CD14-positive monocyte (primary cell): ENCODE data around the gene TMEM42. TPM values are rescaled to one million over a fixed set of nuclear protein-coding genes. Genes with fewer than 3 reads are reported as not detected.

ENCODE experiments used
- DNase-seq, 3 donors: peaks; one replicate each; pipeline ENCODE4 v3.0.0-alpha.2; 2011 to 2022
- H2AFZ ChIP-seq: 2 replicates; pipeline ENCODE4 v1.6.0; 2012; ENCODE audit warnings: mild to moderate bottlenecking, low read depth, low read length, inconsistent platforms; ENCODE audit not compliant: insufficient read depth, poor library complexity, severe bottlenecking
- H3K27ac ChIP-seq, 2 donors: 1 replicate in 1 of 2; 2 replicates in 1 of 2; pipeline ENCODE4 v1.5.1; 2012 to 2013; ENCODE audit warnings: low read length in 2 of 2, control low read depth in 1 of 2, inconsistent platforms in 1 of 2, low read depth in 1 of 2, mild to moderate bottlenecking in 1 of 2
- H3K27me3 ChIP-seq, 2 donors: one replicate each; pipeline versions ENCODE4 v1.6.0 to v1.6.1; 2011 to 2013; ENCODE audit warnings: low read length in 2 of 2; ENCODE audit not compliant: control insufficient read depth in 2 of 2, insufficient read depth in 2 of 2
- H3K36me3 ChIP-seq, 2 donors: replicated peaks in 1 of 2; 1 replicate in 1 of 2; 2 replicates in 1 of 2; pipeline versions ENCODE4 v1.5.1 to v1.6.1; 2012 to 2013; ENCODE audit warnings: low read length in 2 of 2, control low read depth in 1 of 2, inconsistent platforms in 1 of 2, mild to moderate bottlenecking in 1 of 2; ENCODE audit not compliant: insufficient read depth in 2 of 2, control insufficient read depth in 1 of 2
- H3K4me1 ChIP-seq, 2 donors: 1 replicate in 1 of 2; 2 replicates in 1 of 2; pipeline versions ENCODE4 v1.5.1 to v1.6.1; 2012 to 2013; ENCODE audit warnings: low read length in 2 of 2, control low read depth in 1 of 2, inconsistent platforms in 1 of 2, mild to moderate bottlenecking in 1 of 2, moderate library complexity in 1 of 2; ENCODE audit not compliant: insufficient read depth in 2 of 2, control insufficient read depth in 1 of 2
- H3K4me2 ChIP-seq: replicated peaks from 2 replicates; pipeline ENCODE3; 2012; ENCODE audit warnings: low read length, moderate library complexity, mild to moderate bottlenecking; ENCODE audit not compliant: poor library complexity, severe bottlenecking; ENCODE audit errors: extremely low read depth
- H3K4me3 ChIP-seq, 3 experiments: fragments of 200-600 bp in 1 of 3; sonication (generic) in 1 of 3; replicated peaks in 1 of 3; 1 replicate in 2 of 3; 2 replicates in 1 of 3; pipeline ENCODE4 v1.5.1; 2011 to 2013; ENCODE audit warnings: low read length in 3 of 3, mild to moderate bottlenecking in 3 of 3, control low read depth in 2 of 3, low read depth in 2 of 3, inconsistent platforms in 1 of 3, moderate library complexity in 1 of 3
- H3K79me2 ChIP-seq: 2 replicates; pipeline ENCODE4 v1.6.0; 2012; ENCODE audit warnings: mild to moderate bottlenecking, control low read depth, inconsistent platforms, low read length, moderate library complexity; ENCODE audit not compliant: insufficient read depth
- H3K9ac ChIP-seq: 2 replicates; pipeline ENCODE4 v1.6.0; 2017; ENCODE audit warnings: low read length, mild to moderate bottlenecking; ENCODE audit not compliant: insufficient read depth, poor library complexity, severe bottlenecking
- H3K9me3 ChIP-seq, 2 donors: replicated peaks in 1 of 2; 1 replicate in 1 of 2; 2 replicates in 1 of 2; pipeline versions ENCODE4 v1.5.1 to v1.6.1; 2012 to 2013; ENCODE audit warnings: low read length in 2 of 2, control low read depth in 1 of 2; ENCODE audit not compliant: control insufficient read depth in 1 of 2, insufficient read depth in 1 of 2
- H4K20me1 ChIP-seq: 2 replicates; pipeline ENCODE4 v1.6.0; 2012; ENCODE audit warnings: mild to moderate bottlenecking, low read length, control low read depth, moderate library complexity; ENCODE audit not compliant: insufficient read depth
- H3K27ac Mint-ChIP-seq, 7 donors: one replicate each; pipeline ENCODE4 v1.8.0; 2020; ENCODE audit warnings: mild to moderate bottlenecking in 7 of 7, mixed read lengths in 7 of 7, moderate library complexity in 6 of 7, inconsistent platforms in 2 of 7
- H3K27me3 Mint-ChIP-seq, 3 donors: one replicate each; pipeline ENCODE4 v1.8.0; 2021 to 2022; ENCODE audit warnings: low read depth in 3 of 3, mild to moderate bottlenecking in 3 of 3, mixed read lengths in 3 of 3, moderate library complexity in 3 of 3, inconsistent platforms in 1 of 3
- H3K36me3 Mint-ChIP-seq, 2 donors: one replicate each; pipeline ENCODE4 v1.8.0; 2020; ENCODE audit warnings: mixed read lengths in 2 of 2, inconsistent platforms in 1 of 2, mild to moderate bottlenecking in 1 of 2
- H3K4me1 Mint-ChIP-seq: one replicate; pipeline ENCODE4 v1.8.0; 2020; ENCODE audit warnings: mild to moderate bottlenecking, mixed read lengths
- H3K4me3 Mint-ChIP-seq, 2 donors: one replicate each; pipeline ENCODE4 v1.8.0; 2020; ENCODE audit warnings: mild to moderate bottlenecking in 2 of 2, mixed read lengths in 2 of 2, moderate library complexity in 1 of 2
- H3K9me3 Mint-ChIP-seq, 7 donors: one replicate each; pipeline ENCODE4 v1.8.0; 2020 to 2022; ENCODE audit warnings: mixed read lengths in 7 of 7, mild to moderate bottlenecking in 6 of 7, moderate library complexity in 6 of 7, inconsistent platforms in 2 of 7
- CTCF ChIP-seq: fragments of 200-600 bp; IDR thresholded peaks from one replicate; pipeline ENCODE4 v1.8.0; 2022; ENCODE audit warnings: antibody characterized with exemption, mild to moderate bottlenecking
- WGBS: methylation state at CpG from one replicate; pipeline ENCODE4 v1.1.5; 2013; ENCODE audit warnings: missing lambda C conversion rate; ENCODE audit not compliant: insufficient coverage; 5-methylcytosine and 5-hydroxymethylcytosine counted together
- intact Hi-C, 2 donors: fragments of 100-400 bp; cut with micrococcal nuclease; formaldehyde crosslinking; loops; one replicate each; pipeline versions ENCODE4 v1.15.0 to v1.15.1; 2023
- polyA plus RNA-seq, 3 donors: library from polyadenylated mRNA; depleted of rRNA in 1 of 3; unstranded in 2 of 3; stranded (reverse) in 1 of 3; fragments of 300-500 nt in 2 of 3; fragments of >200 nt in 1 of 3; fragmentation: Illumina TruSeq in 2 of 3; gene quantifications; 1 replicate in 2 of 3; 2 replicates in 1 of 3; pipeline ENCODE4 v1.2.3, GENCODE V29; 2012 to 2021

The TMEM42 gene
- polyA plus RNA-seq, 3 donors, result 16.2 to 31.2 (median 27.5) TPM

GRCh38 chr3:44883999-44884431 is 22.3 kb downstream of the TMEM42 start:
- intact Hi-C loops, result no loop called here
- 76% methylated on average over 2 of the region's 4 CpGs for WGBS

GRCh38 chr3:44885618-44886017 is 23.9 kb downstream of the TMEM42 start:
- Histone ChIP-seq H3K27ac (no peak overlapping the region), H3K36me3 (no peaks in the 10 kb centered on the region), H3K4me3 (no peak overlapping the region), H3K9ac (no peak overlapping the region), H2AFZ (no peak overlapping the region), H3K9me3 (no peaks in the 10 kb centered on the region), H4K20me1 (no peaks in the 10 kb centered on the region), H3K27me3 (no peaks in the 10 kb centered on the region), H3K4me2 (no peak overlapping the region), H3K79me2 (no peaks in the 10 kb centered on the region), H3K4me1 (no peaks in the 10 kb centered on the region)
- WGBS, result 57% methylated on average over 3 of the region's 4 CpGs
- H3K27me3 Mint-ChIP-seq, result peaks cover 3 to 5% (median 3%) of the 10 kb centered on the region in 3 donors
- no peaks in the 10 kb centered on the region for H3K36me3 Mint-ChIP-seq
- intact Hi-C loops, result no loop called here
- DNase-seq, result no peak
- peaks cover under 1% of the 10 kb centered on the region for H3K4me1 Mint-ChIP-seq
- peaks cover 0 to 13% (median 4%) of the 10 kb centered on the region in 7 donors for H3K9me3 Mint-ChIP-seq
- no peak for TF ChIP-seq CTCF
- H3K4me3 Mint-ChIP-seq, result no peak overlapping the region
- peak overlapping the region in 1 of 7 donors; percentile 2 for H3K27ac Mint-ChIP-seq

More at GRCh38 chr3:44883999-44884431, 22.3 kb downstream of the TMEM42 start:
- H3K27me3 ChIP-seq, result no peaks in the 10 kb centered on the region
- H3K4me2 ChIP-seq, result no peak overlapping the region
- no peak for TF ChIP-seq CTCF
- no peak overlapping the region for H3K9ac ChIP-seq
- no peak overlapping the region for H3K27ac ChIP-seq
- Mint-ChIP-seq H3K36me3 (no peaks in the 10 kb centered on the region), H3K9me3 (peaks cover 0 to 13% (median 4%) of the 10 kb centered on the region in 7 donors), H3K27me3 (peaks cover 2 to 7% (median 6%) of the 10 kb centered on the region in 3 donors), H3K4me3 (no peak overlapping the region), H3K4me1 (no peaks in the 10 kb centered on the region), H3K27ac (no peak overlapping the region)
- DNase-seq, result no peak
- no peaks in the 10 kb centered on the region for H3K4me1 ChIP-seq
- H4K20me1 ChIP-seq, result no peaks in the 10 kb centered on the region
- no peaks in the 10 kb centered on the region for H3K36me3 ChIP-seq
- H3K4me3 ChIP-seq, result no peak overlapping the region
- no peaks in the 10 kb centered on the region for H3K79me2 ChIP-seq
- no peaks in the 10 kb centered on the region for H3K9me3 ChIP-seq
- H2AFZ ChIP-seq, result no peak overlapping the region
